ENCODE results near the gene CALCR. TPM values are rescaled to one million over a fixed set of nuclear protein-coding genes. Genes with fewer than 3 reads are reported as not detected.

CALCR gene
- total RNA-seq, 1 experiment from 2014 or later, result not detected

DNA sequence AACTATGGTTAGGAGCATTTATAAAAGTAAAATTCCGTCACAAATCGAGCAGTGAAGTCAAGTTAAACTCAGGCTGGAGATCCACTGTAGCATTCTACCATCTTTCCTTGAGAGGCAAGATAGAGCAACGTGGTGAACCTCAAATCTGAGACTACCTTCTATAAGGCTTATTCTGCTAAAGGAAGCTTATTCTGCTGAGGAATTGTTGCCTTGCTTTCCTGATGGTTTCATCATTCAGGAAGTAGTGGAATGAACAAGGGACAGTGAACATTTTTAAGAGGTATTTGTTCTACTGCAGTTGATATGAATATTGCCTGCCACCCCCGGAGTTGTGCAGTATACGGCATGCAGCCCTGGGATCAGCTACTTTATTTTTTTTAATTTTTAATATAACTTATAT is 171.6 kb downstream of the CALCR start:
- Mint-ChIP-seq H3K27ac (ENCODE audit: unreplicated experiment) (no peak overlapping the region), H3K4me1 (ENCODE audit: low read depth, unreplicated experiment) (no peaks in the 10 kb centered on the region), H3K27me3 (ENCODE audit: unreplicated experiment) (no peaks in the 10 kb centered on the region), H3K4me3 (ENCODE audit: low read depth, unreplicated experiment) (no peak overlapping the region), H3K36me3 (ENCODE audit: insufficient read depth, unreplicated experiment) (no peaks in the 10 kb centered on the region), H3K9me3 (ENCODE audit: low read depth, unreplicated experiment) (peaks cover 3% of the 10 kb centered on the region)
- no TSS peak for BruUV-seq (replicated peaks)
- CTCF ChIA-PET, result no interaction called here
- TF ChIP-seq, protein P1, sequence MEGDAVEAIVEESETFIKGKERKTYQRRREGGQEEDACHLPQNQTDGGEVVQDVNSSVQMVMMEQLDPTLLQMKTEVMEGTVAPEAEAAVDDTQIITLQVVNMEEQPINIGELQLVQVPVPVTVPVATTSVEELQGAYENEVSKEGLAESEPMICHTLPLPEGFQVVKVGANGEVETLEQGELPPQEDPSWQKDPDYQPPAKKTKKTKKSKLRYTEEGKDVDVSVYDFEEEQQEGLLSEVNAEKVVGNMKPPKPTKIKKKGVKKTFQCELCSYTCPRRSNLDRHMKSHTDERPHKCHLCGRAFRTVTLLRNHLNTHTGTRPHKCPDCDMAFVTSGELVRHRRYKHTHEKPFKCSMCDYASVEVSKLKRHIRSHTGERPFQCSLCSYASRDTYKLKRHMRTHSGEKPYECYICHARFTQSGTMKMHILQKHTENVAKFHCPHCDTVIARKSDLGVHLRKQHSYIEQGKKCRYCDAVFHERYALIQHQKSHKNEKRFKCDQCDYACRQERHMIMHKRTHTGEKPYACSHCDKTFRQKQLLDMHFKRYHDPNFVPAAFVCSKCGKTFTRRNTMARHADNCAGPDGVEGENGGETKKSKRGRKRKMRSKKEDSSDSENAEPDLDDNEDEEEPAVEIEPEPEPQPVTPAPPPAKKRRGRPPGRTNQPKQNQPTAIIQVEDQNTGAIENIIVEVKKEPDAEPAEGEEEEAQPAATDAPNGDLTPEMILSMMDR (IDR thresholded peaks at IDR 0.05; ENCODE audit: unreplicated experiment), result no peak
- no peak for DNase-seq
- intact Hi-C loops (cut with micrococcal nuclease; ENCODE audit: unreplicated experiment), result no loop called here

DNA sequence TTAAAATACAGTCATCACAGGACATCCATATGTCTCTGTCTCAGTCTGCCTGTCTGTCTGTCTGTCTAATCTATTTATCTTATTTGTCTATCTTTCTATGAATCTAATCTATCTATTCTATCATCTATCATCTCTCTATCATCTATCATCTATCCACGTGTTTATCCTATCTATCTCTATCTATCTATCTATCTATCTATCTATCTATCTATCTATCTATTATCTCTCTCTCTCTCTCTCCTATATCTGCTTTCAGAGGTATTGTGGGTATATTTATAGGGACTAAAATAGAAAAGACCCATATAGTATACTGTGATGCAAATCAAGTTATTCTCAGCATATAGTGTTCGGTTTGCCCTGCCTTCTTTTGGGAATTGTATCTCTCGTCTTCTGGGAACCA is 174.9 kb downstream of the CALCR start:
- H3K27me3 Mint-ChIP-seq (ENCODE audit: unreplicated experiment), result no peaks in the 10 kb centered on the region
- no TSS peak for BruUV-seq (replicated peaks)
- DNase-seq, result no peak
- CTCF ChIA-PET, result no interaction called here
- no peak overlapping the region for H3K27ac Mint-ChIP-seq (ENCODE audit: unreplicated experiment)
- TF ChIP-seq, protein P1 (IDR thresholded peaks at IDR 0.05; ENCODE audit: unreplicated experiment), result no peak
- H3K9me3 Mint-ChIP-seq (ENCODE audit: low read depth, unreplicated experiment), result no peaks in the 10 kb centered on the region
- no peaks in the 10 kb centered on the region for H3K36me3 Mint-ChIP-seq (ENCODE audit: insufficient read depth, unreplicated experiment)
- H3K4me1 Mint-ChIP-seq (ENCODE audit: low read depth, unreplicated experiment), result no peaks in the 10 kb centered on the region
- no peak overlapping the region for H3K4me3 Mint-ChIP-seq (ENCODE audit: low read depth, unreplicated experiment)
- intact Hi-C loops (cut with micrococcal nuclease; ENCODE audit: unreplicated experiment), result no loop called here

DNA sequence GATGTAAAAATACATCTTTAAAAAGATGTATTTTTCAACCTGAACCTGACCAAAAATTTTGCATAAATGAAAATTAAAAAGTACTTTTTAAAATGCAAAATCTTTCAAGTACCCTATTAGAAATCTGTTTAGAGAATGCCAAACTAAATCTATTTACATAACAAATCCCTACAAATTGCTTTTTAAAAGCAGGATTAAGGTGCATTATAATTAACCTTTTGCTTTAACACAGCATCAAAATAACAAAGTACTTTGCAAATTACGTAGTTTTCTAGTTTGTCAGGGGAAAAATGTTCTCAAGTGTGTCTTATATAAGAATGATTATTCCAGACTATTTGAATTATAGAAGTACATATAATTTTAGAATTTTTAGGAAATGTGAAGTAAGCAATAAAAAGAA is 181.5 kb downstream of the CALCR start:
- Mint-ChIP-seq H3K36me3 (ENCODE audit: insufficient read depth, unreplicated experiment) (no peaks in the 10 kb centered on the region), H3K9me3 (ENCODE audit: low read depth, unreplicated experiment) (no peaks in the 10 kb centered on the region), H3K27me3 (ENCODE audit: unreplicated experiment) (peaks cover 5% of the 10 kb centered on the region), H3K27ac (ENCODE audit: unreplicated experiment) (no peak overlapping the region), H3K4me1 (ENCODE audit: low read depth, unreplicated experiment) (no peaks in the 10 kb centered on the region), H3K4me3 (ENCODE audit: low read depth, unreplicated experiment) (no peak overlapping the region)
- no peak for DNase-seq
- BruUV-seq (replicated peaks), result no TSS peak
- TF ChIP-seq, protein P1 (IDR thresholded peaks at IDR 0.05; ENCODE audit: unreplicated experiment), result no peak
- intact Hi-C loops (cut with micrococcal nuclease; ENCODE audit: unreplicated experiment), result no loop called here
- CTCF ChIA-PET, result interaction anchor here (0.5 to 1.8 kb wide), 2 partner anchors 18 to 298 kb away, joined by 5 to 6 read pairs; no protein-coding TSS in a partner anchor

DNA sequence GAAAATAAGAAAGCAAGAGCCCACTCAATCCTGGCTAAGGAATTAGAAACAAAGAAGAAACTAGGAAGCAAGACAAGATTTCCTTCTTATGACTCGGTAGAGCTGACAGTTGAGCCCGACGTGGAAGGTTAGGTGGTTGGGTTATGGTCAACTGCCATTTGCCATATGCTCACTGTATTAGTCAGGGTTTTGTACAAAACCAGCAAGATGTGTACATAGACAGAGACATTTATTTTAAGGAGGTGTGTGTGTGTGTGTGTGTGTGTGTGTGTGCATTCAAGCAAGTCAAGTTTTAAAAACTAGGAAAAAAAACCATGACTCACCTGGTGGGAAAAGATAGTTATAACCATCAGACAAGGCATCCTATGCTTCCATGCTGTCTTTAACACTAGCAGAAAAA is 183.9 kb downstream of the CALCR start:
- CTCF ChIA-PET, result no interaction called here
- BruUV-seq (replicated peaks), result no TSS peak
- no peaks in the 10 kb centered on the region for H3K9me3 Mint-ChIP-seq (ENCODE audit: low read depth, unreplicated experiment)
- TF ChIP-seq, protein P1 (IDR thresholded peaks at IDR 0.05; ENCODE audit: unreplicated experiment), result no peak
- H3K27ac Mint-ChIP-seq (ENCODE audit: unreplicated experiment), result no peak overlapping the region
- intact Hi-C loops (cut with micrococcal nuclease; ENCODE audit: unreplicated experiment), result no loop called here
- H3K27me3 Mint-ChIP-seq (ENCODE audit: unreplicated experiment), result peaks cover 28% of the 10 kb centered on the region
- no peaks in the 10 kb centered on the region for H3K36me3 Mint-ChIP-seq (ENCODE audit: insufficient read depth, unreplicated experiment)
- H3K4me3 Mint-ChIP-seq (ENCODE audit: low read depth, unreplicated experiment), result no peak overlapping the region
- no peak for DNase-seq
- no peaks in the 10 kb centered on the region for H3K4me1 Mint-ChIP-seq (ENCODE audit: low read depth, unreplicated experiment)

All from Calu3 (cell line).